GM21825 (cell line): ENCODE measurements around the gene LHX1.

Experiments used
- ATAC-seq: cut with Tn5 transposase; IDR thresholded peaks from one replicate; pipeline ENCODE4 v1.9.1; 2021; ENCODE audit warnings: mild to moderate bottlenecking, moderate library complexity; ENCODE audit not compliant: unreplicated experiment

LHX1 gene

GRCh38 chr17:36937959-36938565 lies 787 bp downstream of the LHX1 start:
- ATAC-seq = no peak

GRCh38 chr17:36938566-36939051 lies 1.3 kb downstream of the LHX1 start:
- ATAC-seq = no peak

GRCh38 chr17:36939052-36939801 lies 2.0 kb downstream of the LHX1 start:
- ATAC-seq = no peak

- no peak for ATAC-seq
These were observed 2.6 kb downstream of the LHX1 start for GRCh38 chr17:36939802-36940312.

GRCh38 chr17:36940313-36941264 lies 3.3 kb downstream of the LHX1 start:
- ATAC-seq = no peak

GRCh38 chr17:36941265-36942010 lies 4.2 kb downstream of the LHX1 start:
- ATAC-seq = no peak

GRCh38 chr17:36942019-36942599 lies 4.8 kb downstream of the LHX1 start:
- no peak for ATAC-seq

- ATAC-seq = no peak
These were observed 5.4 kb downstream of the LHX1 start for GRCh38 chr17:36942631-36943125.

GRCh38 chr17:36943250-36944191 lies 6.2 kb downstream of the LHX1 start:
- ATAC-seq = no peak

- no peak for ATAC-seq
These were observed 7.3 kb downstream of the LHX1 start for GRCh38 chr17:36944553-36944952.

- ATAC-seq = no peak
These were observed 7.9 kb downstream of the LHX1 start for GRCh38 chr17:36945140-36945539.

- no peak for ATAC-seq
These were observed 8.9 kb downstream of the LHX1 start for GRCh38 chr17:36945959-36946725.

- ATAC-seq = no peak
These were observed 9.4 kb downstream of the LHX1 start for GRCh38 chr17:36946726-36947091.

- no peak for ATAC-seq
These were observed 10.8 kb downstream of the LHX1 start for GRCh38 chr17:36947922-36948716.

GRCh38 chr17:36948717-36949460 lies 11.6 kb downstream of the LHX1 start, which contains the start of gene AATF:
AATF (plus strand) TSS chr17:36948954; CDS start chr17:36949126, 172 bp downstream.
- ATAC-seq = peak; percentile 89

GRCh38 chr17:36949461-36949927 lies 12.2 kb downstream of the LHX1 start:
- ATAC-seq = peak; percentile 25
